Choroid plexus epithelial cell (primary cell): ENCODE measurements around the gene KNDC1.

Source experiments
- DNase-seq: peaks from one replicate; pipeline ENCODE4 v3.0.0-alpha.2; 2010; ENCODE audit warnings: low read depth
- H3K4me3 ChIP-seq: 2 replicates; pipeline ENCODE4 v1.5.1; 2011; ENCODE audit warnings: low read depth, mild to moderate bottlenecking, control low read depth, low read length, moderate library complexity
- TF ChIP-seq, protein P1 (sequence below): conservative IDR thresholded peaks from 2 replicates; pipeline ENCODE4 v1.5.1; 2011; ENCODE audit warnings: low read depth, mild to moderate bottlenecking, control low read depth, inconsistent platforms, low read length, moderate library complexity

KNDC1 gene

DNA sequence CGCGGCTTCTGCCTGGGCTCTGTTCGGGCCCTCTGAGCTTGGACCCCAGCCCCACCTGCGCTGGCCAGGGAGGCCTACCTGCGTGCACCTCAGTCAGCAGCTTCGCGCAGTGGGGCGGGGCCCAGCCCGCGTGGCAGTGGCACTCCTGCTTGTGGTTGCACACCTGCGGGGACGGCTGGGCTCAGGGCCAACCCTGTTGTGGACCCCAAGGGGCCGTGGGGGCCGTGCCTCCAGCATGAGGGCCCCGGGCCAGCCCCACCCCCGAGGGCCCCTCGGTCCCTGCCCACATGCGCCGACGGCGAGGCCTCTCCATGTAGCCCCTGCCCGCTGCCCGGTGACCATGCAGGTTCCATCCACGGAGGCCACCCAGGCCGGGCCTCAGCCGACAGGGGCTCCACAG lies 109.3 kb downstream of the KNDC1 start:
- H3K4me3 ChIP-seq, result no peak overlapping the region
- DNase-seq, result no peak
- TF ChIP-seq, protein P1, sequence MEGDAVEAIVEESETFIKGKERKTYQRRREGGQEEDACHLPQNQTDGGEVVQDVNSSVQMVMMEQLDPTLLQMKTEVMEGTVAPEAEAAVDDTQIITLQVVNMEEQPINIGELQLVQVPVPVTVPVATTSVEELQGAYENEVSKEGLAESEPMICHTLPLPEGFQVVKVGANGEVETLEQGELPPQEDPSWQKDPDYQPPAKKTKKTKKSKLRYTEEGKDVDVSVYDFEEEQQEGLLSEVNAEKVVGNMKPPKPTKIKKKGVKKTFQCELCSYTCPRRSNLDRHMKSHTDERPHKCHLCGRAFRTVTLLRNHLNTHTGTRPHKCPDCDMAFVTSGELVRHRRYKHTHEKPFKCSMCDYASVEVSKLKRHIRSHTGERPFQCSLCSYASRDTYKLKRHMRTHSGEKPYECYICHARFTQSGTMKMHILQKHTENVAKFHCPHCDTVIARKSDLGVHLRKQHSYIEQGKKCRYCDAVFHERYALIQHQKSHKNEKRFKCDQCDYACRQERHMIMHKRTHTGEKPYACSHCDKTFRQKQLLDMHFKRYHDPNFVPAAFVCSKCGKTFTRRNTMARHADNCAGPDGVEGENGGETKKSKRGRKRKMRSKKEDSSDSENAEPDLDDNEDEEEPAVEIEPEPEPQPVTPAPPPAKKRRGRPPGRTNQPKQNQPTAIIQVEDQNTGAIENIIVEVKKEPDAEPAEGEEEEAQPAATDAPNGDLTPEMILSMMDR, result no peak

DNA sequence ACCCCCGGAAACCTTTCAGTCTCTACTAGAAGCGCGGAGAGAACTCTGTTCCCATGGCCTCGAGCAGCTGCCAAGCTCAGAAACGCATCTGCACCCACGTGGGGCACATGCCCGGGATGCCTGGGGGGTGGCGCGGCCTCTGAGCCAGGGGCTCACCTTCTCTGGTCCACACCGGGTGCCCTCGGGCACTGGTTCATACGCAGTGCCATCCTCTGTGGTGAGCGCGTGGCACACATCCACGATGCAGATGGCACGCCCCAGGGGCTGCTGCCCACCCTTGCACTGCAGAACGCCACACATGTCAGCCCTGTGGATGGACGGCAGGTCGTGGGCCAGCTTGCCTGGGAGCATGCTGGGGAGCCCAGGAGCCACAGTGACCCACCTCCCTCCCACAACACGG lies 110.2 kb downstream of the KNDC1 start:
- TF ChIP-seq, protein P1, result no peak
- H3K4me3 ChIP-seq, result no peak overlapping the region
- DNase-seq, result no peak

DNA sequence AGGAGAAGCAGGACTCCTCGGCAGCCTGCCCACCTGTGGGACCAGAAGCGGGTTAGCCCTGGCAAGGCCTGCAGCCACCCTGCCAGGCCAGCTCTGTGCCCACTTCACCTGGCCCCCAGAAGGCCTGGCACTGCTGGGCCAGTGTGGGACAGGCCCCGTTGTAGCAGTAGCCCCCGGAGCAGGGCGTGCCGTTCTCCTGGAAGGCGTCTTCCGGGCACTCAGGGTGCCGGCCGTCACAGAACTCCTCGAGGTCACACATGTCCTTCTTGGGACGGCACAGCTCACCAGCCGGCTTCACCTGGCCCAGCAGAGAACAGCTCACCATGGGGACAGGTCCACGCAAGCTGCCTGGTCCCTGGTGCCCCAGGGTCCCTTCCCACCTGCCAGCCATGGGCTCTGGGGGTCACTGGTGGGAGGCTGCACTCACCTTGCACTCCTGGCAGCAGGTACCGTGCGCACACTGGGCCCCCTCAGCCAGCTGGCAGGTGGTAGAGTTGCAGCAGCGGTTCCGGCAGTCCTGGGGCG lies 110.8 kb downstream of the KNDC1 start:
- TF ChIP-seq, protein P1, result no peak
- no peak for DNase-seq
- no peak overlapping the region for H3K4me3 ChIP-seq

DNA sequence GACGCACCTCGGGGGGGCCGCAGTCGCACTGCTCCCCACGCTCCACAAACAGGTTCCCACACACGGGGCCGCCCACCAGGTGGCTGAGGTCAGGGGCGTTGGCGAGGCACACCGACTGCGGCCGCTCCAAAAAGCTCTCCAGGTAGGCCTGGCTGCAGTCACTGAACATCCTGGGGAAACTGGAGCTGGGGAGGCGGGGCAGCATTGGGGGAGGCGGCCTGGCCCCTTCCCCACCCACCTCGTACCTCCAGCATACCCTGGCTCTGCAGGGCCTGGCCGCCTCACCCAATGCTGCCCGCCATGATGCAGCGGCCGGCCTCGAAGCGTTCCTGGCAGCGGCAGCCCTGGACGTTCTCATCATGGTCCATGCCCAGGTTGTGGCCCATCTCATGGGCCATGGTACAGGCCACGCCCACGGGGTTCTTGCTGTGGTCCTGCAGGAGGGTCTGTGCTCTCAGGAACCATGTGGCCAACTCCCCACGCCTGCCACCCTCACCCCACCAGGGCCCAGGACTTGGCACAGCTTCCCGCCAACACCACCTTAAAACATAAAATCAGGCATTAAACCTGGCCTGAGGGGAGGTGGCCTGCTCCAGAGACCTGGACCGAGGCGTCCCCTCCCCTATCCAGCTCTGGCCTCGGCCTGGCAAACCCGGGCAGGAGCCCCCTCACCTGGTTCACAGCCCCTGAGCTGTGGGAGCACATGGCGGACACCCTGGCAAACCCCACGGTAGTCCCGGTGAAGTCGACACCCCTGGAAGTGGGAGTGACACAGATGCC lies 111.7 kb downstream of the KNDC1 start:
- TF ChIP-seq, protein P1, result no peak
- H3K4me3 ChIP-seq, result no peak overlapping the region
- no peak for DNase-seq

DNA sequence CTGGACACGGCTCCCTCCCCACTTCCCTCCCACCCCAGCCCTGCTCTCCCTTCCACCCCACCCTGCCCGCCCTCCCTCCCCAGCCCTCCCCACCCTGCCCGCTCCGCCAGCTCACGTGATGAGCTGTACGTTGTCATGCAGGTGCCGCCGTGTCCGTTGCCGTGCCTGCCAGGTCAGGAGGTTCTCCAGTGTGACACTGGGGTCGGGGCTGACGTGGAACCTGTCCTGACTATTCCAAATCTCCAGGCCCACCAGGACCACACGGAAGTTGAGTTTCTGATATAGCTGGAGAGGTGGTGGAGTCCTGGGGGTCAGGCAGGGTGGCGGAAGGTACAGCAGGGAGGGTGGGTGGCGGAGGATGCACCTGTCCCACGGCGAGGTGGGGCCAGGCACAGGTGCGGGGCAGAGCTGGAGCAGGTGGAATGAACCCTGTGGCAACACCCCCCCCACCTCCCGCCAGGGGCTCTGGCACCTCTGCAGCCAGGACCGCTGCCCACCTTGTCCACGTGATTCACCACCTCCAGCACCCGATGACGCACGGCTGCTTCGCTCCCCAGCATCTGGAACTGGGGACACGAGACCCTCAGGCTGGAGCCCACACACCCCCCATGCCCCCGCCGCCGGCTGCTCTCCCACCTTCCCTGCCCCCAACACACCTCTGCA lies 112.4 kb downstream of the KNDC1 start:
- TF ChIP-seq, protein P1, result no peak
- H3K4me3 ChIP-seq, result no peak overlapping the region
- DNase-seq, result no peak

DNA sequence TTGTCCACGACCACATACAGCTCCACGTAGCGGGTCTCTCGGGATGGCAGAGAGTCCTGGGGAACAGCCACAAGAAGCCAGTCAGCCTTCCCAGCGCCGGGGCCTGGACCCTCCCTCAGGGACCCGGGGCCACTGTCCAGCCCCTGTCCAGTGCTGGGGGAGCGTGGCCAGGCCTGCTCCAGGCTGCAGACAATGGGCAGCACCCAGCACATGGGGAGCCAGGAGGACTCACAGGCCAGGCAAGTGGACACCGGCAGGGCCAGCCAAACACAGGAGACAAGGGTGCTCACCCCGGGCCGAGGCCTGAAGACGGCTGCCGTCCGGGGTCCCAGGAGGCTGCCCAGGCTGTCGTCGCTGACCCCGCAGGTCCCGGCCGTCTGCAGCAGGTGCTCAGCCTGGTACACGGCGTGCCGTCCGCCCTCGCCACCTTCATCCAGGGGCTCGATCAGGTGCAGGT lies 113.0 kb downstream of the KNDC1 start:
- DNase-seq, result no peak
- no peak overlapping the region for H3K4me3 ChIP-seq
- TF ChIP-seq, protein P1, result no peak
